Mesenteric fat pad (tissue), 1 donor: ENCODE results near the gene UBE2A. TPM values are rescaled to one million over a fixed set of nuclear protein-coding genes. Genes with fewer than 3 reads are reported as not detected.

ENCODE experiments used
- DNase-seq: peaks from one replicate; pipeline ENCODE4 v3.0.0-alpha.2; 2020; ENCODE audit warnings: low spot score
- total RNA-seq: library from RNA; stranded (reverse); fragmentation: NEBNext Ultra II Directional; extraction: Animal tissue kit (Norgen Biotek cat#: 25700); gene quantifications from one replicate; pipeline ENCODE4 v1.2.1, GENCODE V29; 2021
- donor health status: DM: yes; HTN: yes; CAD: no.

UBE2A gene
- total RNA-seq, 1 donor from 2014 or later: 58.9 TPM

DNA sequence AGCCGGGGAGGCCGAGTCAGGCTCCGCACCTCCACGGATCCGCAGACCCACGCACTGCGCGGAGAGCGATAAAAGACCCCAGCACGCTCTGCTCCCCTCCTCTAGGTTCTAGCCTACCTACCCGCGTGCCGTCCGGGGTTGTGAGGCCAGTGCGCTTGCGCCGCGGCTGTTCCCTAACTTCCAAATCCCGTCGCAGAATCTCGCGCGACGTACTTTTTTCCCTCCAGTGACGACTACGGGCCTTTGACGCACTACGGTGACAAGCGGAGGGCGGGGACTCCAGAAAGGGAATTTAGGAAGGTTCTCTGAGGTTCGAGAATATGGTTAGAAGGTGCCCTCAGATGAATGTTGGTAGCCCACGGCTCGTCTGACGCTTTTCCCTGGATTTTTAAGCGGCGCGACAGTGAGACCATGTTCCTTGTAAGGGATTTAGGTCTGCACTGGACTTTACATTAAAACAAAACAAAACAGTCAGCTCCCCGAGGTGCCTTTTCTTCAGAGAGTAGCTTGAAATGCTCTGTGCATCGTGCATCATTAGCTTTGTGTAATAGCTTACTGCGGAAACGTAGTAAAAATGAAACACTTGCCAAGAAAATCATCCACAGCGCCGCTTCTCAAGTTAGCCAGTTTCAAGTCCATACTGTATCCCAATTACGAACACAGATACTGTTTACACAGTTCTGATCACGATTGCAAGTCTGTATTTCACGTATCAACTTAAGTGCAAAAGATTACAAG lies 32.1 kb downstream of the UBE2A start, which contains the start of gene NKRF:
Gene NKRF (minus strand): TSS at position 145 of the 738 bp plus-strand sequence.
- DNase-seq: peak; percentile 96

DNA sequence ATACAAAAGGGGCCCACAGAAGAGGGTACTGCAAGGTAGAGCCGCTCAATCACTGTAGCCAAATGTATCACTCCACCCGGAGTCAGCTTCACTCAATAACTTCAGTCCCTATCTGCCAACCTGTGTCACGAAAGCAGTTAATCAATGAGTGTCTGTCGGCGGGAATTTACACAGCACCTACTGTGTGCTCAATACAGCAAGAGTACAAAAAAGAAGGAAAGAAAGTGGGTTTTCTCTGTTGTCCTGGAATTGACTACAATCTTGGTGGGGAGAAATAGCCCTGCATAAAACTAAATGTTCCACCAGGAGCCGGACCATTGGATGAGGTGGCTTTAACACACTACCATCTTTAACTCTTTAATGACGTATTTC lies 32.6 kb downstream of the UBE2A start:
- DNase-seq: no peak

DNA sequence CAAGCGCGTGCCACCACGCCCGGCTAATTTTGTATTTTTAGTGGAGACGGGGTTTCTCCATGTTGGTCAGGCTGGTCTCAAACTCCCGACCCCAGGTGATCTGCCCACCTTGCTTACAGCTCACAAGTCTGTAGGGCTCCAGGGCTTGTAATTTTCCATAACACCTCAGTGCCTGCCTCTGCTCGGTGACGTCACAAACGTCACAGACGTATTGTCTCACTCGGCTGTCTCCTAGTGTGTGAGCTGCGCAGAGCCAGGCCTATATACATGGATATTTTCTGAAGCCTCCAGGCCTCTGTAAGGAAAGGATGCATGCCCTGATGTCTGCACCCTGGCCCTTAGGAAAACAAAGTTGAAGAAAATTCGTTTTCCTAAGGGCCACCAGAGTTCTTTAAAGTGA lies 40.4 kb downstream of the UBE2A start:
- no peak for DNase-seq

DNA sequence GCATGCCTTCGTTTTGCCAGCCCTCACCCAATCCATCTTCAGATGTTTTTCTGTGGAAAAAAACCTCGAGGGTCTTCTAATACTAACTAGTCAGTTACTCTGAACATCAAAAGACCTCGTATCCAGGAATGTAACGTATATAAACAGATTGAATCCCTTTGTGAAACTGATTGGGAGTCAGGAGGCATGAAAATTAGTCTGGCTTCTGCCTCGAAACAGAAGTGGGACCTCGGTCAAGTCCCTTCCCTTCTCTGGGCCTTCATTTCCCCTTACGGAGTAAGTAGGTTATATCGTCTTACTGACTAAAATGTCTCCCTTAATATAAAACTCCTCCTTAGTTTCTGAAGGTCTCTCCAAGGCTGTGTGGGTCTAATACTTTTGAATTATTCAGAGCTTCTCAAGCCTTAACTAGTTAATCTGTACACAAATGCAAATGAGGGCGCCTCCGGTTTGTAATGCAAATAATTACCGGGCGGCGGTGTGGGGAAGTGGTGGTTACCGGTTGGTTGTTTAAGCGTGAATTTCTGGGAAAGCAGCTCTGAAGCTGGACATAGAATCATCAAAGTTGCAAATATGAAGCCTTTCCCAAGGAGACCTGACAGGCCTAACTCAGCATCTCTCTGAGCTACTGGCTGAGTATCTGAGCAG lies 43.3 kb downstream of the UBE2A start:
- DNase-seq: no peak

DNA sequence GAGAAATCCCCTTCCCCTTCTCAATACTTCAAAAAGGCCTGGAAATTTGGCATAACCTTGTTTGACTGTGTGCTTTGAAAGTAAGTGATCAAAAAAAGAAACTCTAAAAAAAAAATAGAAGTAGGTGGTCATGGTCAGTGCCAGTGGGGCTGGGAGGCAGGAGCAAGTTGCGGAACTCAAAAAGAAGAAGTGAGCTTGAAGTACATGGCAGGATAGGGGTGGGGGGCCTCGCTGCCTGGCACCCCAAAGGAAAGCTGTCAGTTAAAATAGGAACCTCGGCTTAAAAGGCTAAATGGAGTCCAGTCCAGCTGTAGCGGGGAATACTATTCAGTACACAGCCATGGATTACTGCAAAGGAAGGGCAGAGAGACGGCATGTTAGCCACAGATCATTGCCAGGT lies 44.1 kb downstream of the UBE2A start:
- no peak for DNase-seq

DNA sequence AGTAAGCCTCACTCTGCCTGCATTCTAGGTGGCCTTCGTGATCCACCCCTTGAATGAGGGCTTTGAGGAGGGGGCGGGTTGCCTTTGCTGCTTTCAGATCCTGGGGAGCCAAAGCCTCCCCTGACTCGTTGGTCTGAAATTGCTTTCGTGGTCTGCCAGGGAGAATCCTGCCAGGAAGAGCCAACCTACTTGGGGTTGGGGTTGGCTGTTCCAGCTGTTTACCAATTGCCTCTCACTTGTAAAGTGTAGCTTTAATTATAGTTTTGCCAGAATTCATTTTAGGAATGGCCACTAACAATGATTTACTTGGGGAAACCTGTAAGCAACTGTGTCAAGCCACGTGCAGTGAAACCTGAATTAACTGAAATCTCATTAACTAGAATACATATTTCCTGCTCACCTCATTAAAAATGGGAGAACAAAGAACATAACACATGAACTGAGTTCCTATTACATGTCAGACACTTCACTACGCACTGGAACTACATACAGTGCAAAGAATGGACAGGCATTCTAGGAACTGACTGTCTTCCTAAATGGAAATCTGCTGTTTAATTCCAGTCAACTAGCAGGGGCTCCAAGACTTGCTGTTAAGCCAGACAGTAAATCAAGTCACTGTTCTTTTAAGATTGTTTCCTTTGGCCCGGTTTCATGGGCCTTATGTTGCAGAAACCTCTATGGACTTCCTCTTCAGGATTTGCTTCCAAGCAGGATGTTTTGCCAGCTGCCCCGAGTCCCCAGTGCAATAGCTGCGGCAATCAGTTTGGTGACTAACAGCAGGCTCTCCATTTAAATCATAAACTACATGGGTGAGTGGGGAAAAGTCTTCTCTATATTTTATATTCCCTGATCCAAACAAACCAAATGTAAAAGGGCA lies 48.2 kb downstream of the UBE2A start:
- DNase-seq: no peak

DNA sequence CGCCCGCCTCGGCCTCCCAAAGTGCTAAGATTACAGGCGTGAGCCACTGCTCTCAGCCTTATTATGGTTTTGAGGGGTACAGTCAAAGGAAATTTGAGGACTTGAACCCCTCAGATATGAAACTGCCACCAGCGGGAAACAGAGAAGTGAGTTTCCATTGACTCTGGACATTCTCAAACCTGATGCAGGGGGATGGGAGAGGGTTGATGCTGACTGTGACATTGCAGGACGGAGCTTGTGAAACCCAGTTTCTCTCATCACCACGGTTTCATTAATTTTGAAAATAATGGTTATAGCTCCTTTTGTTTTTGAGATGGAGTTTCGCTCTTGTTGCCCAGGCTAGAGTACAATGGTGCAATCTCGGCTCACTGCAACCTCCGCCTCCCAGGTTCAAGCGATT lies 50.1 kb downstream of the UBE2A start:
- DNase-seq: no peak

DNA sequence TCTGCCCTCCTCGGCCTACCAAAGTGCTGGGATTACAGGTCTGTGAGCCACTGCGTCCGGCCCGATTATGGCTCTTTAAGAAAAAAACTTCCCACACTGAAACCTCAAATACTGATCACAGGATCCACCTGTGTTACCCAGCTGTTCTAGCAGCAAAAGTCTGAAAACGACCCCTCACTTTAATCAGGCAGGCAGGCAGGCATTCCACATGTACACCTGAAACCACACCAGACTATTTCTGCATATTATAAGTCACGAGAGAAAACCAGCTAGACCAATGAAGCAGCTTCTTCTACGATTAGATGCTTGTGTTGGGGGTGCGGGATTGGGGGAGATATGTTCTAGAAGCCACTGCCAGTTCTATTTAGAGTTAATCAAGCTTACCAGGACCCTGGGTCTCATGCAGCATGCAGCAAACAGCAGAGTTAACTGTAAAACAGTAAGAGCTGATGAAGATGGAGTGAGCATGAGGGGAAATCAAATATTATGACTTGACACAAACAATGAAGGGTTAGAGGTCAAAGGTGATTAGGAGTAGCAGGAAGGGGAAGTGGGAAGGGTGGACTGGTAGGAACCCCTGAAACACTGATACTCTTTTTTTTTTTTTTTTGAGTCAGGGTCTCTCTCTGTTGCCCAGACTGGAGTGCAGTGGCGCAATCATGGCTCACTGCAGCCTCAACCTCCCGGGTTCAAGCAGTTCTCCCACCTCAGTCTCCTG lies 50.7 kb downstream of the UBE2A start:
- DNase-seq: no peak

DNA sequence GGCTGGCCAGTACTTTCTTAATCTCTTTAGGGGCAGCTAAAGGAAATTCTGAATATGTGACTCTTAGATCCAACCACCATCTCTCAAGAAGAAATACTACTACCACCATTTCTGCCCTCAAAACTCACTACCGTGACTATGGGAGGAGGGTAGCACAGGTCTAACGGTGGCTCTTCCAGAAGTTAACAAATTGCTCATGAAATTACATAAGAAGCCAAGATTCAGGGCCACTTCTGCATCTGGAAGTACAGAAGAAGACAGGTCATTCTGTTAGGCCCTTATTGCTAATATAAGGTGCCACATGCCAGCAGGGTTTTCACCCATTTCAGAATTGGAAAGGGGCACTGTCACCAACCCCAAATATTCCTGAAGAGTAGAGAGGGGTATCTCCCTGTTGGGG lies 51.5 kb downstream of the UBE2A start:
- DNase-seq: no peak

Other genes with a start within 250 kb of the UBE2A start
- gene SLC25A43, start 175.2 kb upstream of the UBE2A start, total RNA-seq: 23.7 TPM
- gene SLC25A5, start 106.1 kb upstream of the UBE2A start, total RNA-seq: 215 TPM
- 24.6 TPM for gene STEEP1, start 9.2 kb upstream of the UBE2A start, total RNA-seq
- gene NKRF, start 31.9 kb downstream of the UBE2A start, total RNA-seq: 8.0 TPM
- gene SEPTIN6, start 118.6 kb downstream of the UBE2A start, total RNA-seq: 16.1 TPM
- gene SOWAHD, start 184.0 kb downstream of the UBE2A start, total RNA-seq: 0.71 TPM
- gene RPL39, start 217.1 kb downstream of the UBE2A start, total RNA-seq: 1,220 TPM